OCI-LY1 (cell line): ENCODE data around the gene NDUFS7.

Source experiments
- EZH2 ChIP-seq: fragments of 200-600 bp; sonication (generic), shearing (Covaris generic); IDR thresholded peaks from 2 replicates; pipeline ENCODE4 v1.8.0; 2017; ENCODE audit warnings: borderline replicate concordance, mixed run types, mild to moderate bottlenecking, antibody characterized with exemption, low read length, moderate library complexity, mixed read lengths
- TF ChIP-seq, protein P1 (sequence below): fragments of 200-600 bp; sonication (generic), shearing (Covaris generic); IDR thresholded peaks from 2 replicates; pipeline ENCODE4 v1.5.1; 2017; ENCODE audit warnings: mild to moderate bottlenecking, antibody characterized with exemption, low read length, moderate library complexity, mixed read lengths

DNA sequence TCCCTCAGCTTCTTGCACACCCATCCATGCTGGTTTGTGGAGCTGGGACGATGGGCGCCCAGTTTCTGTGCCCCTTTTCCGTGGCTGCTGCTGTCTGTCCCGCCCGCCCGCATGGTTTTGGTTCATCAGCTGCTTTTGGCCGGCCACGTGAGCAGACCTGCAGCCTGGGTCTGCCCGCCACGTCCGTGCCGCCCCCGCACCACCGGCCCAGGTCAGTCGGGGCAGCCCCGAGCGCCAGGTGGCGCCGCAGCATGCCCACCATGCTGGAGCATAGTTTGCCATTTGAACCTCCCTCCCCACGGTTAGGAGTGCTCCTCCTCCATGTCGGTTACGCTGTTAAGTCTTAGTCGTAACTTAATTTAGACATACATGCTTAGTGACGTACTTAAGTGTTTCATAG lies 39.2 kb downstream of the NDUFS7 start:
- TF ChIP-seq, protein P1, sequence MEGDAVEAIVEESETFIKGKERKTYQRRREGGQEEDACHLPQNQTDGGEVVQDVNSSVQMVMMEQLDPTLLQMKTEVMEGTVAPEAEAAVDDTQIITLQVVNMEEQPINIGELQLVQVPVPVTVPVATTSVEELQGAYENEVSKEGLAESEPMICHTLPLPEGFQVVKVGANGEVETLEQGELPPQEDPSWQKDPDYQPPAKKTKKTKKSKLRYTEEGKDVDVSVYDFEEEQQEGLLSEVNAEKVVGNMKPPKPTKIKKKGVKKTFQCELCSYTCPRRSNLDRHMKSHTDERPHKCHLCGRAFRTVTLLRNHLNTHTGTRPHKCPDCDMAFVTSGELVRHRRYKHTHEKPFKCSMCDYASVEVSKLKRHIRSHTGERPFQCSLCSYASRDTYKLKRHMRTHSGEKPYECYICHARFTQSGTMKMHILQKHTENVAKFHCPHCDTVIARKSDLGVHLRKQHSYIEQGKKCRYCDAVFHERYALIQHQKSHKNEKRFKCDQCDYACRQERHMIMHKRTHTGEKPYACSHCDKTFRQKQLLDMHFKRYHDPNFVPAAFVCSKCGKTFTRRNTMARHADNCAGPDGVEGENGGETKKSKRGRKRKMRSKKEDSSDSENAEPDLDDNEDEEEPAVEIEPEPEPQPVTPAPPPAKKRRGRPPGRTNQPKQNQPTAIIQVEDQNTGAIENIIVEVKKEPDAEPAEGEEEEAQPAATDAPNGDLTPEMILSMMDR = peak; percentile 28; the same call in 1 of the 2 replicates
- TF ChIP-seq EZH2 = no peak
